Measurements from ENCODE around the gene DRP2. TPM values are rescaled to one million over a fixed set of nuclear protein-coding genes. Genes with fewer than 3 reads are reported as not detected.

Gene DRP2
- total RNA-seq, result 2.3 TPM in 2 replicates

DNA sequence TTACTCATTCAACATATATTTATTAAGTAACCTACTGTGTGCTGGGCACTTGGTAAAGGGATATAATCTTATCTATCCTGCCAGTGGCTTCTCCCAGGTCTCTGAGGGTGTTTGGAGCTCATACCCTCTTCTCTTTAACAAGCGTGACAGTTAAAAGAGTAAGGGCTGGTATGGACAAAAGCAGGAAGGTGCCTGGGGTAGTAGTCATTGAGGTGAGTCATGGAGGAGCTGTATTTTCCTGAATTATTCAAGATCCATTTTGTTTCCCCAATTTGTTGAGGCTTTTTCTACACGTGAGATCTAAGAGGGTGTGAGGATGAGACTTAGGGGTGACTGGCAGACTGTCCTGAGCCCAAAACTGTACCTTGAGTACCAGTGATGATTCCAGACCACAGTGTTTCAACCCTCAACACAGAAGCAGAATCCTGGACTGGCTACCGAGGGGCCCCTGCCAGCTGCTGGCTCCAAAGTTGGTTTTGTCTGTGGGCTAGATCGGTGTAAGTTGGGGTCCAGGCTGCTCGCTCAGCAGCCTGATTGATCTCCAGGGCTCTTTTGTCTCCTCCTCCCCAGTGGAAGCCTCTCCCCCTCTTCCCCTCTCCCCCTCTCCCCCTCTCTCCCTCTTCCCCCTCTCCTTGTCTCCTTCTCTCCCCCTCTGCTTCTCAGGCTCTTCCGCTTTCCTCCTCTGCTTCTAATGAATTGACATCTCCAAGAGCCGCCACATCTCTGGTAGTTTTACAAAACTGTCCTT is at the start of gene DRP2:
TSS of gene DRP2 (plus strand) at position 671 of the 748 bp plus-strand sequence. CDS start 11,862 bp downstream, outside the sequence.

GRCh38 chrX:101290957-101291603 is 71.5 kb downstream of the DRP2 start, which contains the start of gene TAF7L:
TAF7L (minus strand) TSS chrX:101291334; CDS start chrX:101287543, 3,791 bp downstream.

Other genes with a start within 250 kb of the DRP2 start
- gene TRMT2B, start 167.7 kb upstream of the DRP2 start, total RNA-seq, result 12.1 and 13.0 TPM in 2 replicates
- gene TMEM35A, start 140.9 kb upstream of the DRP2 start, total RNA-seq, result 1.2 and 2.7 TPM in 2 replicates
- gene CENPI, start 121.6 kb upstream of the DRP2 start, total RNA-seq, result 18.4 and 28.8 TPM in 2 replicates
- gene TAF7L, start 71.5 kb downstream of the DRP2 start, total RNA-seq, result 0.29 and 0.53 TPM in 2 replicates
- gene TIMM8A, start 129.0 kb downstream of the DRP2 start, total RNA-seq, result 5.2 and 6.7 TPM in 2 replicates
- gene BTK, start 166.4 kb downstream of the DRP2 start, total RNA-seq, result under 0.01 TPM in 1 of 2 replicates, not detected in the other
- gene RPL36A, start 171.2 kb downstream of the DRP2 start, total RNA-seq, result 824 and 2,173 TPM in 2 replicates
- gene GLA, start 188.1 kb downstream of the DRP2 start, total RNA-seq, result 40.4 and 53.7 TPM in 2 replicates
- 40.4 and 53.5 TPM in 2 replicates for gene HNRNPH2, start 188.4 kb downstream of the DRP2 start, total RNA-seq

Measured in myometrial cell (primary cell).